ENCODE results near the gene EBF3.

DNA sequence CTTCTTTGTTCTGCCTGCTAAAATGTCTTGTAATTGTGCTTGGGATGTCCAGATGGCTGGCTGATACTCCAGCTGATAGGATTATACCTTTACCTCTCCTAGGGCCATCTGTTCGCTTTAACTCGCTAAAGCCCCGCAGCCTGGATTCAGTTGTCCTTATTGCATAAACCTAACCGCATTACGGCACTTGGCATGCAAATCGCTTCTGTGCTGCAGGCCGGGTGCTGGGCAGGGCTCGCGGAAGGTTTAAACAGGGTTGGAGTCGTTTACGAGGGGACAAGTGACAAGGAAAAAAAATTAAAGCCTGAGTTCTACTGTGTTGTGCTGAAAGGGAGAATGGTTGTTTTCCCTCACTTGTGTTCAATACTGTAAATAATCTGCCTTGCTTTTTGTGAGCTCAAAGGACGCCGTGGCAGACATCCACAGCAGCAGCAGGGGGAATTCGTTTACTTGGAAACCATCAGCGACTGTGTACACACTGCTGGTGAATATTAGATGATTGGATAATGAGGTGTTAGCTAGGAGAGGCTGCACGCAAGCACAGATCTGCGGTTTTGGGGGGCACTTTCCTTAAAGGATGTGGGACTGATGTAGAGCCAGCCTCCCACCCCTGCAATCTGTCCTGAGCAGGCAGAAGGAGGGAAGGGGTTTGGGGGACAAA lies 93.0 kb downstream of the EBF3 start:
- TF ChIP-seq CXXC5 (CRISPR knock-in tag; IDR thresholded peaks at IDR 0.05) (no peak), ZNF232 (CRISPR knock-in tag; IDR thresholded peaks at IDR 0.05) (no peak), KLF1 (tag; IDR thresholded peaks at IDR 0.05) (no peak), ZNF224 (CRISPR knock-in tag; IDR thresholded peaks at IDR 0.05) (no peak), NFIC (IDR thresholded peaks at IDR 0.05) (no peak), SMARCA5 (IDR thresholded peaks at IDR 0.05) (no peak), SIN3A (IDR thresholded peaks at IDR 0.05; ENCODE audit: borderline replicate concordance in 2 of 2, control insufficient read depth in 1 of 2, low read depth in 2 of 2, low read length in 2 of 2) (no peak), CEBPB (tag; IDR thresholded peaks at IDR 0.05) (no peak), KDM1A (IDR thresholded peaks at IDR 0.05) (no peak), ZNF175 (CRISPR knock-in tag; IDR thresholded peaks at IDR 0.05; ENCODE audit: low read depth) (no peak), LEF1 (IDR thresholded peaks at IDR 0.05) (no peak)
- TF ChIP-seq, protein P1, sequence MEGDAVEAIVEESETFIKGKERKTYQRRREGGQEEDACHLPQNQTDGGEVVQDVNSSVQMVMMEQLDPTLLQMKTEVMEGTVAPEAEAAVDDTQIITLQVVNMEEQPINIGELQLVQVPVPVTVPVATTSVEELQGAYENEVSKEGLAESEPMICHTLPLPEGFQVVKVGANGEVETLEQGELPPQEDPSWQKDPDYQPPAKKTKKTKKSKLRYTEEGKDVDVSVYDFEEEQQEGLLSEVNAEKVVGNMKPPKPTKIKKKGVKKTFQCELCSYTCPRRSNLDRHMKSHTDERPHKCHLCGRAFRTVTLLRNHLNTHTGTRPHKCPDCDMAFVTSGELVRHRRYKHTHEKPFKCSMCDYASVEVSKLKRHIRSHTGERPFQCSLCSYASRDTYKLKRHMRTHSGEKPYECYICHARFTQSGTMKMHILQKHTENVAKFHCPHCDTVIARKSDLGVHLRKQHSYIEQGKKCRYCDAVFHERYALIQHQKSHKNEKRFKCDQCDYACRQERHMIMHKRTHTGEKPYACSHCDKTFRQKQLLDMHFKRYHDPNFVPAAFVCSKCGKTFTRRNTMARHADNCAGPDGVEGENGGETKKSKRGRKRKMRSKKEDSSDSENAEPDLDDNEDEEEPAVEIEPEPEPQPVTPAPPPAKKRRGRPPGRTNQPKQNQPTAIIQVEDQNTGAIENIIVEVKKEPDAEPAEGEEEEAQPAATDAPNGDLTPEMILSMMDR (IDR thresholded peaks at IDR 0.05 in 2 of 3, conservative IDR thresholded peaks at IDR 0.05 in 1 of 3; ENCODE audit: insufficient read depth in 2 of 3, low read depth in 1 of 3, low read length in 3 of 3) = no peak
